ENCODE data around the gene PIK3CD. TPM values are rescaled to one million over a fixed set of nuclear protein-coding genes. Genes with fewer than 3 reads are reported as not detected.

Gene PIK3CD
- total and polyA plus RNA-seq, 2 of the 8 experiments (the other 6 are each of a cell fraction or from before 2014, with no cell fraction given): 20.6 to 24.1 TPM

DNA sequence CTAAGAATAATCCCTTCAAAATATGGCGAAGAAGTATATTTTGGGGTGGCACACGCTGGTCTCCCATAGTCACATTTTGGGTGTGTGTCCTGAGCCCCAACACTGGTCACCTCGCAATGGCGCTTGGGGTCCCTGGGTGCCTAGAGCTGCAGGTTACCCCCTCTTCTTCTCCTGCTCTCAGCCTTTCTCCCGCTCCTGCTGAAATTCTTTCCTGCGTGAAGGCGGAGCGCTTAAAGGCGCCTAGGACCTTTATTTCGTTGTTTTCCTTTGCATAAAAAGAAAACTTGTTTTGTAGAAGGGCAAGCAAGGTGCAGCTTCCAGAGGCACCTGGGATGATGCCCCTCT lies 339 bp upstream of the PIK3CD start (continued):
- TF ChIP-seq TAF7 (optimal IDR thresholded peaks at IDR 0.05; ENCODE audit: borderline replicate concordance, low read depth, low read length): no peak
- no peak for TF ChIP-seq FOSL1 (IDR thresholded peaks at IDR 0.05; ENCODE audit: insufficient read depth, low read depth, low read length)
- no peak for TF ChIP-seq CHD2 (IDR thresholded peaks at IDR 0.05; ENCODE audit: low read length)
- TF ChIP-seq RXRA (IDR thresholded peaks at IDR 0.05; ENCODE audit: insufficient read depth, low read depth, low read length): no peak
- TF ChIP-seq TEAD4 (IDR thresholded peaks at IDR 0.05; ENCODE audit: low read depth, low read length): no peak
- TF ChIP-seq SUZ12 (IDR thresholded peaks at IDR 0.05; ENCODE audit: low read length): no peak
- TF ChIP-seq RAD21 (IDR thresholded peaks at IDR 0.05 in 1 of 2, conservative IDR thresholded peaks at IDR 0.05 in 1 of 2; ENCODE audit: low read depth in 2 of 2, low read length in 2 of 2): no peak
- TF ChIP-seq CBX8 (IDR thresholded peaks at IDR 0.05; ENCODE audit: borderline replicate concordance, low read depth, low read length): no peak
- TF ChIP-seq, protein P1, sequence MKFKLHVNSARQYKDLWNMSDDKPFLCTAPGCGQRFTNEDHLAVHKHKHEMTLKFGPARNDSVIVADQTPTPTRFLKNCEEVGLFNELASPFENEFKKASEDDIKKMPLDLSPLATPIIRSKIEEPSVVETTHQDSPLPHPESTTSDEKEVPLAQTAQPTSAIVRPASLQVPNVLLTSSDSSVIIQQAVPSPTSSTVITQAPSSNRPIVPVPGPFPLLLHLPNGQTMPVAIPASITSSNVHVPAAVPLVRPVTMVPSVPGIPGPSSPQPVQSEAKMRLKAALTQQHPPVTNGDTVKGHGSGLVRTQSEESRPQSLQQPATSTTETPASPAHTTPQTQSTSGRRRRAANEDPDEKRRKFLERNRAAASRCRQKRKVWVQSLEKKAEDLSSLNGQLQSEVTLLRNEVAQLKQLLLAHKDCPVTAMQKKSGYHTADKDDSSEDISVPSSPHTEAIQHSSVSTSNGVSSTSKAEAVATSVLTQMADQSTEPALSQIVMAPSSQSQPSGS (IDR thresholded peaks at IDR 0.05; ENCODE audit: low read length): no peak

Data from H1 (cell line).